Stimulated activated CD4-positive, alpha-beta T cell treated with anti-CD3 and anti-CD28 coated beads, Interleukin-2, amount 100 ng/mL, for 48 hours (primary cell): ENCODE data around the gene MAJIN.

Source experiments
- DNase-seq, 2 donors: peaks; one replicate each; pipeline ENCODE4 v3.0.0-alpha.2; 2020

The MAJIN gene

GRCh38 chr11:64929625-64930024 is 42.3 kb downstream of the MAJIN start:
- no peak for DNase-seq

DNA sequence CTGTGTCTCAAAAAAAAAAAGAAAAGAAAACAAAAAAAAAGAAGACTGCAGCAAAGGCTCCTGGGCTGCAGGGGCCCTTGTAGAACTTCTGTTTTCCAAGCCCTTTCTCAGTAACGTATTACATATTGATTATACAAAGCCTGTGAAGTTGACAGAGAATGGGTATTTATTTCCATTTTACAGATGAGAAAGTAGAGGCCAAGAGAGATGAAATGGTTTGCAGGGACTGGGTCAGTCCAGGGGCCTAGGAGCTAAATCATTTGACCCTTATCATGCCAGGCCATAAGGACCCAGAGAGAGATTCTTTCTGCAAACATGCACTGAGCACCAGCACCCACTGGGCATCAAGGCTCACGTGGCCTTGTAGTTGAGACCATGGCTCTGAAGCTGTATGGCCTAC is 43.0 kb downstream of the MAJIN start:
- no peak for DNase-seq

- DNase-seq, result no peak
Measured at GRCh38 chr11:64926689-64927088, 45.2 kb downstream of the MAJIN start.

- DNase-seq, result no peak
Measured at GRCh38 chr11:64925536-64926436, 46.1 kb downstream of the MAJIN start.

DNA sequence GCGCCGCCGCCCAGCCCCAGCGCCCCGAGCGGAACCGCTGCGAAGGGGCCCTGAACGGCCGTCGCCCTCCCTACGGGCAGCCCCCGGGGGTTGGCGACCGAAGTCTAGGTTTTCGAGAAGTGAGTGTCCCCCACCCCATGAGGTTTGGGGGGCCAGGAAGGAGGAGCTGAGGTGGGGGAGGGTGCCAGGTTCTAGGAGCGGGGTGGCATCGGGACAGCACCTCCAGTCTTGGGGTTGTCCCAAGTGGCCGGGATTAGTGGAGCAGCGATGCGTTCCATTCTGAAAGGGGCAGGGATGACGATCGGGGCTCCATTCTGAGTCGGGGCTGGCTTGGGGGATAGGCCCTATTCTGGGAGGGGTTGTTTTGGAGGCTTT is 47.0 kb downstream of the MAJIN start:
- DNase-seq, result no peak

DNA sequence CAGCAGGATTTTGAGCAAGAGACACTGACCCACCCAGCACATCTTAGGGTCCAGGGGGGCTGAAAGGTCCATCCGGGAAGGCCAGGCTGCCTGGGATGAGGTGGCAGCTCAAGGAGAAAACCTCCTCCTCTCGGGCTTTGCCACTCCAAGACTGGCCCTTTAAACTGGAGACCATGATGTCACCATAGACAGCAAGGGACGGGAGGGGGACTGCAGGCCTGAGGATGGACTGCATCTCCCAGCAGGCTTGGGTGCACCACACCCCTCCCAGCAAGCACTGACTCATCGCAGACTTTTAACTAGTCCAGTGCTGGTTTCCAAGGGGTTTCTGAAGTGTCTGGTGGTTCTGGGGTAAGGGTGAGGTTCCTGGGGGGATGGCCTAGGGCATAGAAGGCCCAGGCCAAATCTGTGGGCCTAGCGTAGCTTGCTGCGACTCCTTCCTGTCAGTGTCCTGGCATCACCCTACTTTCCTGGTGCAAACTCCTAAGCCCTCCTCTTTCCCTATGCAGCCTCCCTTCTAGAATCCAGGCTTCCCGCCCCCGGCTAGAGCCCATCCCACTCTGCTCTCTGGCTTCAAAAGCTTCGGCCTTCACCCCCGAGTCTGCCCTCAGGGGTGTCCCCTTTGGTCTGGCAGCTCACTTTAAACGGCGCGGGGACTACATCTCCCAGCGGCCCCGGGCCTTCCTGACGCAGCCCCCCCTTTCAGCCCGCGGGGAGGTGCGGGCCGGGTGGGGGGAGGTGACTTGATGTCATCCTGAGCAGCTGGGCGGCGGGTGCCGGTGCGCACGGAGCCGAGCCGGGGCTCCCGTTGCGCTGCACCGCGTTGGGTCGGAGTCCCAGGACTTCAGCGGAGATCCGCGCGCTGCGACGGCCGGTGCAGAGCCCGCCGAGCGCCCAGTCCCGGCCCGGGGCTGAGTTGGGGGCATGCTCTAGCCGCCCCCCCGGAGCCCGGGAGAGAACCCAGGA is 47.7 kb downstream of the MAJIN start, which contains the start of gene PPP2R5B:
PPP2R5B (plus strand) TSS at position 746 of the 966 bp plus-strand sequence. CDS start 1,046 bp downstream, outside the sequence.
- DNase-seq, result peak; percentile 78 to 85

- DNase-seq, result no peak
Measured at GRCh38 chr11:64923151-64923661, 48.7 kb downstream of the MAJIN start.

GRCh38 chr11:64921384-64921783 is 50.5 kb downstream of the MAJIN start:
- DNase-seq, result no peak

DNA sequence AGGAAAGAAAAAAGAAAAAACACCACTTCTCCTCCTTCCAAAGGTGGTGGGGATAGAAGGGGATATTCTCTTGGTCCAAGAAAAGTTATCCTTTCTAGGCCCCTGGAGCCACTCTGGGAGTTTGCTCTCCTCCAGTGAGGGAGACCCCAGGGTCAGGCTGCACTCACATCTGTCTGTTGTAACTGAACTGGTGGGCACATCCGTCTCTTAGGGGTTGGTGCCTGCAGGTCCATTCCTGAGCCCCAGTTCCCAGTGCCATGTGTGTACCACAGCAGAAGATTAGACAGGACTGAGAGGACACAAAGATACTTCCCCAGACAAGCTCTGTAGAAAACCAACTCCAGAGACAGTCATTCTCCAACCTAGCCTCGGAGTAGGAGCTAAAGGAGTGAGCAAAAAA is 51.8 kb downstream of the MAJIN start:
- DNase-seq, result no peak

- DNase-seq, result no peak
Measured at GRCh38 chr11:64919627-64920026, 52.3 kb downstream of the MAJIN start.

DNA sequence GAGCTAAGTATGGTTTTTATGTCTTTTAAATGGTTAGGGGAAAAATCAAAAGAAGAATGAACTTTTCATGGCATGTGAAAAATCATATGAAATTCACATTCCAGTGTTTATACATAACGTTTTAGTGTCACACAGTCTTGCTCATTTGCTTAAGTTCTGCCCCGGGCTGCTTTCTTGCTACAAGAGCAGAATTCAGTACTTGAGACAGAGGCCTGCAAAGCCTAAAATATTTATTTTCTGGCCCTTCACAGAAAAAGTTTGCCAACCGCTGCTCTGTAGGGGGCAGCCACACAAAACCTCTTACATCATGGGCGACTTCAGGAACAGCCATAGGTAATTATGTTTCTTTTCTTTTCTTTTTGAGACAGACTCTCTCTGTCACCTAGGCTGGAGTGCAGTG is 53.9 kb downstream of the MAJIN start:
- DNase-seq, result no peak

GRCh38 chr11:64917663-64917995 is 54.3 kb downstream of the MAJIN start:
- no peak for DNase-seq

- peak; percentile 99 for DNase-seq
Measured at GRCh38 chr11:64916775-64917662, 54.9 kb downstream of the MAJIN start, which contains the start of gene ATG2A. ATG2A (minus strand) TSS chr11:64917209; CDS start chr11:64917135, 74 bp downstream.

DNA sequence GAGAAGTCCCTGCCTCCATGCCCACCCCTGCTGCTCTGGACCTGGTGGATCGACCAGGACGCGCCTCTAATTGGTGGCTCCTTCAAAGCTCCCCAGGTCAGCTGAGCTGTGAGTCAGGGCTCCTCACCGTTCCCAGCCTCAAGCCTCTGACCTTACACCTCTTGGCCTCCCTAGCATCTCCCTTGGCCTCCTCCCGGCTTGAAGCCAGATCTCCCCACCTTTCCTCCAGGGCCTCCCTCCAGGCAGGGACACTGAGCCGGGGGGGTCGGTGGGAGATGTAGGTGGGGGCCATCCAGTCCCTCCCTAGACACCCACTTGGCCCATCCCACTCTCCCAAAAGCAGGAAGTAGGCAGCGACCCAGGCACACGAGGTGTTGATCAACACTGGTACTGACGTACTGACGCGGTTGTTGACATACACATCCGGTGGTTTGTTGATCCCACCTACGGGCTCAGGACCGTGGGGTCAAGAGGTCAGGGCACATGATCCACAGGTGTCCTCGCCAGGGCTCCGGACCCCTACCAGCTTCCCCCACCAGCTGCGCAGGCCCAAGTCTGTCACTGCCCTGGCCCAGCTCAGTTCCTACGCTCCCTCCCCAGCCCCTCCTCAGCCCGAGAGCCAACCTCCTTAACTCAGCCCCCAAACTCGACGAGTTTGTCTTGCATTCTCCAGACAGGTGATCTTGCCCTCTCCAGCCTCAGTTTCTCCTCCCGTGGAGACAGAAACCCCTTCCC is 55.7 kb downstream of the MAJIN start:
- peak in 1 of 2 donors; percentile 12 for DNase-seq

DNA sequence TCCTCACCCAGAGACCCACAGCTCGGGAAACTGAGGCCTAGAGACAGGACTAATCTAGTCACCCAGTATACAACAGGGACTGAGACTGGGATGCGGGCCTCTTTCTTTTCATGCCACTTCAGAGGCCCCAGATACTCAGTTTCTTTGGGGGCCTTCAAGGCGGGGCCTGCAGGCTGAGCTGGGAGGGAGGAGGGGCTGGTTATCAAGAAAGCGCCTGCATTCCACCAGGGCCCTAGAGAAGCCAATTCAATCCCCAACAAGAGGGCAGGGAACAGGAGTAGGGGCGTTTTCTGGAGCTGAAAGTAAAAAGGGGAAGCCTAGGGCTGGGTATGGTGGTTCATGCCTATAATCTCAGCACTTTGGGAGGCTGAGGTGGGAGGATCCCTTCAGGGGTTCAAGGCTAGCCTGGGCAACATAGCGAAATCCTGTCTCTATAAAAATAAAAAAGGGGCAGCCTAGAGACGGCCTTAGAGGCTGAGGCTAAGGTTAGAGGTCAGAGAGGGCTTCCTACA is 56.5 kb downstream of the MAJIN start:
- DNase-seq, result no peak

- DNase-seq, result no peak
Measured at GRCh38 chr11:64914123-64914522, 57.8 kb downstream of the MAJIN start.

- no peak for DNase-seq
Measured at GRCh38 chr11:64913171-64913727, 58.7 kb downstream of the MAJIN start.

DNA sequence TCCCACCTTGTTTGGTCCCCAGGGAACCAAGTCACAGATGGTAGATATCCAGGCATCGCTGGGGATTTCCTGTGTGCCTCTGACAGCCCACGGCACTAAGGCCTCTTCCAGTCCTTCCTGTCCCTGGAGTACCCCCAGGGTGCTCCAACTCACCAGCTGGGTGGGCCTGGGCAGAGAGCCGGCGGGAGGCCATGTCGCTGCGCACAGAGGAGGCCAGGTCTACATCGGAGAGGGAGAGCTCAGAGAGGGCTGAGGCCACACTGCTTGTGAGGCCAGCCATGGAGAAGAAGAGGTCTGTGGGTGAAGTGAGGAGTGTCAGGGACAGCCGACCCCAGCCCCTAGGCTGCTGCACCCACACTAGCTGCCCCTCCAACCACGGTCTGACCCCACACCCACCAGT is 60.2 kb downstream of the MAJIN start:
- no peak for DNase-seq

- DNase-seq, result no peak
Measured at GRCh38 chr11:64911142-64911541, 60.8 kb downstream of the MAJIN start.

DNA sequence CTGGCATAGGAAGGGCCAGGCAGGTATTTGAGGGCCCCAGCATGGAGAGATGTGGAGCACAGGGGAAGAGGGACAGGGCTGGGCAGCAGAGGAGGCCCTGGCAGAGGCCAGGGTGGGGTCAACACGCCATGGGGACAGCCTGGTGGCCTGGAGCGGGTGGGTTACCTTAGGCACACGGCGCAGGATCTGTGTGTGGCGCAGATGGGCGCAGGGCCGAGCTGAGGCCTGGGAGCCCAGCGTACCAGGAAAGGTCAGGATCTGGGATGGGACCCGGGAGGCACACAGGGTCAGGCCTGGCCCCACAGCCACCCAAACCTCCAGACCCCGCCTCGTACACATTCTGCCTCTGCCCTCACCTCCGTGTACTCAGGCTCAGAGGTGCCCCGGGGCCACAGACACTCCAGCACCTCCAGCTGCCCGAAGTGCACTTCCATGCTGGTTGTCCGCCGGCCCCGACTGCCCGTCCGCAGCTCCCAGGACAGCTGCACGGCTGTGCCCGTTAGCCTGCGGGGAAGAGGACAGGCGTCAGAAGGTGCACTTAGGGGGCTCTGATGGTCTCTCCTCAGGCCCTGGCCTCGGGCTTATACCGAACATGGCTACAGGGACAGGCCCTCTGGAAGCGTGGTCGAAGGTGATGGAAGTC is 61.3 kb downstream of the MAJIN start:
- no peak for DNase-seq
